KMS-11 (cell line): Measurements from ENCODE around the gene KCTD20.
"Not testable (repeated sequence)": the region's sequence is repeated elsewhere in the genome, so short reads cannot be mapped to it uniquely, and the experiment has no call there.

Source experiments
- H2AFZ ChIP-seq: fragments of 200-600 bp; sonication (generic); 2 replicates; pipeline ENCODE4 v1.6.1; 2016; ENCODE audit warnings: antibody characterized with exemption, mixed run types, low read depth
- H3K27ac ChIP-seq: fragments of 200-600 bp; sonication (generic); 2 replicates; pipeline ENCODE4 v1.6.1; 2016; ENCODE audit warnings: mild to moderate bottlenecking, mixed run types
- H3K27me3 ChIP-seq: fragments of 200-600 bp; sonication (generic); 2 replicates; pipeline ENCODE4 v1.6.1; 2017; ENCODE audit warnings: mild to moderate bottlenecking, low read depth, mixed run types, moderate library complexity; ENCODE audit not compliant: insufficient read depth
- H3K36me3 ChIP-seq: fragments of 200-600 bp; sonication (generic); 2 replicates; pipeline ENCODE4 v1.6.1; 2017; ENCODE audit warnings: mild to moderate bottlenecking, mixed run types; ENCODE audit not compliant: insufficient read depth
- H3K4me1 ChIP-seq: fragments of 200-600 bp; sonication (generic); 2 replicates; pipeline ENCODE4 v1.6.1; 2016; ENCODE audit warnings: mild to moderate bottlenecking, low read depth, mixed run types; ENCODE audit not compliant: poor library complexity, severe bottlenecking
- H3K4me2 ChIP-seq: fragments of 200-600 bp; sonication (generic); 2 replicates; pipeline ENCODE4 v1.7.0; 2016; ENCODE audit warnings: mild to moderate bottlenecking, mixed run types
- H3K4me3 ChIP-seq: fragments of 200-600 bp; sonication (generic); IDR thresholded peaks from 2 replicates; pipeline ENCODE4 v1.6.1; 2017; ENCODE audit warnings: low read depth, low read length, mixed read lengths; ENCODE audit not compliant: insufficient read depth
- H3K79me2 ChIP-seq: fragments of 200-600 bp; sonication (generic); 2 replicates; pipeline ENCODE4 v1.6.1; 2016; ENCODE audit warnings: low read depth, mixed run types; ENCODE audit not compliant: insufficient read depth
- H3K9ac ChIP-seq: fragments of 200-600 bp; sonication (generic); 2 replicates; pipeline ENCODE4 v1.6.1; 2016; ENCODE audit warnings: mild to moderate bottlenecking, mixed run types
- H4K20me1 ChIP-seq: fragments of 200-600 bp; sonication (generic); 2 replicates; pipeline ENCODE4 v1.6.1; 2016; ENCODE audit warnings: mild to moderate bottlenecking, mixed run types; ENCODE audit not compliant: insufficient read depth
- TF ChIP-seq, protein P1 (sequence below): fragments of 200-600 bp; sonication (generic); conservative IDR thresholded peaks from 2 replicates; pipeline ENCODE4 v1.6.1; 2017; ENCODE audit warnings: low read depth, mild to moderate bottlenecking, antibody characterized with exemption, low read length, moderate library complexity, mixed read lengths

Gene KCTD20

DNA sequence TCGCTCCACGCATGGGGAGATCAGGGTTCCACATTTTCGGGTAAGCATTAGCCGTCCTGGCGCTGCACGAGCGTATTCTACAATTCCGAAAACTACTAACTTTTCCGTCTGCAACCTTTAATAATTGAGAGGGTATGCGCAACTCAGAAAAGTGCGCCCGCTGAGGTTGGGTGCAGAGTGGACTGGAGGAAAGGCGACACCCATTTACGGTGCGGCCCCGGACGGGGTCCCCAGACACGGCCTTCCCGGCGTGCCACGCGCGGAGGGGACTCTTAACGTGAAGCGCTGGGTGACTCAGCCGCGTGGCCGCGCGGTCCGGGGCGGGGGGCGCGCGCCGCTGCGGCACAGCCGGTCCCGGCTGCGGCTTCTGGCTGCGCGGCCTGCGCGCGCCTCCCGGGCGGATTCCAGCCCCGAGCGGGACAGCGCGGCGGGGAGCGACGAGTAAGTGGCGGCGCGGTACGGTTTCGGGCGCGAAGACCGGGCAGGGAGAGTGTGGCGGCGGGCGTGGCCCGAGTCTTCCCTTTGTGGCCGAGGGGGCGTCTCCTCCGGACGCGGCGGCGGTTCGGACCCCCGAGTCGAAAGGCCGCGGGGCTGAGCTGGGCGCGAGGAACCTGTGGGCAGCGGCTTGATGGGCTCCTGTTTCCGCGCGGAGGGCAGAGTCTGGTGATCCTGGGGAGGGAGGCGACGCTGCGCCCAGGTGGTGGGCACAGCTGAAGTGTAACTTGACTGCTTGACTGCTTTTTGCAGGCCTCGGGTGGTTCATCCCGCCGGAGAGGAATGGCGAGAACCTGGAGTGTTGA is at the start of gene KCTD20, which contains the start of gene PXT1:
Gene KCTD20, plus strand, starts transcription at position 330 of the 800 bp plus-strand sequence. CDS start 27,098 bp downstream, outside the sequence.
Gene PXT1, minus strand, starts transcription at position 184 of the 800 bp plus-strand sequence. CDS start 16,772 bp downstream, outside the sequence.
- H3K27me3 ChIP-seq: no peaks in the 10 kb centered on the region
- peaks cover 35% of the 10 kb centered on the region for H3K4me1 ChIP-seq
- peak within 1 kb of the TSS; percentile 93 for H2AFZ ChIP-seq
- H3K36me3 ChIP-seq: no peaks in the 10 kb centered on the region
- peak within 1 kb of the TSS; percentile 94 for H3K9ac ChIP-seq
- H4K20me1 ChIP-seq: 0 out of 2 replicates have a peak, but pooled peaks cover 6% of the 10 kb centered on the region
- peaks cover 55% of the 10 kb centered on the region for H3K79me2 ChIP-seq
- TF ChIP-seq, protein P1, sequence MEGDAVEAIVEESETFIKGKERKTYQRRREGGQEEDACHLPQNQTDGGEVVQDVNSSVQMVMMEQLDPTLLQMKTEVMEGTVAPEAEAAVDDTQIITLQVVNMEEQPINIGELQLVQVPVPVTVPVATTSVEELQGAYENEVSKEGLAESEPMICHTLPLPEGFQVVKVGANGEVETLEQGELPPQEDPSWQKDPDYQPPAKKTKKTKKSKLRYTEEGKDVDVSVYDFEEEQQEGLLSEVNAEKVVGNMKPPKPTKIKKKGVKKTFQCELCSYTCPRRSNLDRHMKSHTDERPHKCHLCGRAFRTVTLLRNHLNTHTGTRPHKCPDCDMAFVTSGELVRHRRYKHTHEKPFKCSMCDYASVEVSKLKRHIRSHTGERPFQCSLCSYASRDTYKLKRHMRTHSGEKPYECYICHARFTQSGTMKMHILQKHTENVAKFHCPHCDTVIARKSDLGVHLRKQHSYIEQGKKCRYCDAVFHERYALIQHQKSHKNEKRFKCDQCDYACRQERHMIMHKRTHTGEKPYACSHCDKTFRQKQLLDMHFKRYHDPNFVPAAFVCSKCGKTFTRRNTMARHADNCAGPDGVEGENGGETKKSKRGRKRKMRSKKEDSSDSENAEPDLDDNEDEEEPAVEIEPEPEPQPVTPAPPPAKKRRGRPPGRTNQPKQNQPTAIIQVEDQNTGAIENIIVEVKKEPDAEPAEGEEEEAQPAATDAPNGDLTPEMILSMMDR: no peak
- H3K4me3 ChIP-seq: no peak within 1 kb of the TSS
- peak within 1 kb of the TSS; percentile 89 for H3K27ac ChIP-seq
- H3K4me2 ChIP-seq: peak within 1 kb of the TSS; percentile 93

DNA sequence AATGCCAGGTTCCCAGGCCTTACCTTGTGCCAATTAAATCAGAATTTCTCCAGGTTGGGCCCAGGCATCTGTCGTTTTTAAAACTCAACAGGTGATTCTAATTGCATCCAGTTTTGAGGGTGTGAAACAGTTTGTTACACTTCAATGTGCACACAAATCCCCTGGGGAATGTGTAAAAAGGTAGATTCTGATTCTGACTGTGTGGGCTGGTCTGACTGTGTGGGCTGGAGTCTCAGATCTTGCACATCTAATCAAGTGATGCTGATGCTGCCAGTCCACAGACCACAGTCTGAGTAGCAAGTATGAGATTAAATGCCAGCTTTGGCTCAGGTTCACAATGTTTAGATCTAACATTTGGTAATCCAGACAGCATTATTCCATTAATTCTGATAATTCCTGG is 42.8 kb upstream of the KCTD20 start:
- Histone ChIP-seq H3K4me3 (no peak overlapping the region), H4K20me1 (no peaks in the 10 kb centered on the region), H2AFZ (no peak overlapping the region), H3K9ac (no peak overlapping the region), H3K36me3 (no peaks in the 10 kb centered on the region), H3K27me3 (no peaks in the 10 kb centered on the region), H3K4me1 (no peaks in the 10 kb centered on the region), H3K4me2 (no peak overlapping the region), H3K27ac (no peak overlapping the region), H3K79me2 (no peaks in the 10 kb centered on the region)
- TF ChIP-seq, protein P1: no peak

DNA sequence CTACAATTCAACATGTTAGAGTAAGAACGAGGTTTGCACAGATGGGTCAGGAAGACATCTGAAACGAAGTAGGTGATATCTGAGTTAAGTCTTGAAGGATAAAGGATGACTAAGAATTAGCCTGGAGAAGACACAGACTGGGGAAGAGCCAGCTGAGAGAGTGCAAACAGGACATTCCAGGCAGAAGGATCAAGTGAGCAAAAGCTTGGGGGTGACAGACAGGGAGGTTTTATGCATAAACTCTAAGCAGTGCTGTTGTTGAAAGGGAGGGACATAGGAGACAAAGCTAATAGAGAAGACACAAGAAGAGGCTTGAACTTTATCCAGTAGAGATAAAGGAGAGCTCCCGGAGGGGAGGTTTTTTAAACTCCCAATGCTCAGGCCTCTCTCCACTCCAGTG is 40.3 kb upstream of the KCTD20 start:
- no peaks in the 10 kb centered on the region for H4K20me1 ChIP-seq
- no peak overlapping the region for H2AFZ ChIP-seq
- H3K36me3 ChIP-seq: no peaks in the 10 kb centered on the region
- no peak overlapping the region for H3K9ac ChIP-seq
- no peaks in the 10 kb centered on the region for H3K4me1 ChIP-seq
- TF ChIP-seq, protein P1: no peak
- H3K79me2 ChIP-seq: no peaks in the 10 kb centered on the region
- H3K27ac ChIP-seq: no peak overlapping the region
- H3K4me3 ChIP-seq: no peak overlapping the region
- no peaks in the 10 kb centered on the region for H3K27me3 ChIP-seq
- H3K4me2 ChIP-seq: no peak overlapping the region

DNA sequence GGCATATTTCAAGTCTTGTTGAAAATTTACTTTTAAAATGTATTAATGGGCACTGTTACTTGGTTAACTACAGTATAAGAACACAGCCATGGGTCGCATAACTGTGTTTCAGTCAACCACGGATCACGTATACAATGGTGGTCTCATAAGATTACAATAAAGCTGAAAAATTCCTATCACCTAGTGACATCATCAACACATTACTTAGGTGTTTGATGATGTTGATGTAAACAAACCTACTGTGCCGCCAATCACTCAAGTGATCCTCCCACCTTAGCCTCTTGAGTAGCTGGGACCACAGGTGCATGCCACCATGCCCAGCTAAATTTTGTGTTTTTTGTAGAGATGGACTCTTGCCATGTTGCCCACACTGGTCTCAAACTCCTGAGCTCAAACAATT is 38.6 kb upstream of the KCTD20 start:
- H3K4me2 ChIP-seq: no peak overlapping the region
- no peak overlapping the region for H3K9ac ChIP-seq
- no peak overlapping the region for H3K4me3 ChIP-seq
- no peaks in the 10 kb centered on the region for H4K20me1 ChIP-seq
- H3K27me3 ChIP-seq: no peaks in the 10 kb centered on the region
- no peaks in the 10 kb centered on the region for H3K36me3 ChIP-seq
- no peaks in the 10 kb centered on the region for H3K79me2 ChIP-seq
- no peaks in the 10 kb centered on the region for H3K4me1 ChIP-seq
- no peak overlapping the region for H2AFZ ChIP-seq
- H3K27ac ChIP-seq: no peak overlapping the region
- TF ChIP-seq, protein P1: no peak

DNA sequence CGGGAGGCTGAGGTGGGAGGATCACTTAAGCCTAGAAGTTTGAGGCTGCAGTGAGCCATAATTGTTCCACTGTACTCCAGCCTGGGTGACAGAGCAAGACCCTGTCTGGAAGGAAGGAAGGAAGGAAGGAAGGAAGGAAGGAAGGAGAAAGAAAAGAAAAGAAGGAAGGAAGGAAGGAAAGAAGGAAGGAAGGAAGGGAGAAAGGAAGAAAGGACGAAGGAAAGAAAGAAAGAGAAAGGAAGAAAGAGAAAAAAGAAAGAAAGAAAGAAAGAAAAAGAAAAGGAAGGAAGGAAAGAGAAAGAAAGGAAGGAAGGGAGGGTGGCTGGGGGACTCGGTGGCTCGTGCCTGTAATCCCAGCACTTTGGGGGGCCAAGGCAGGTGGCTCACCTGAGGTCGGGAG is 33.1 kb upstream of the KCTD20 start:
- H3K36me3 ChIP-seq, H3K4me3 ChIP-seq, H3K27ac ChIP-seq: not testable (repeated sequence)

More for the DNA sequence above, 33.1 kb upstream of the KCTD20 start:
- H2AFZ ChIP-seq, H4K20me1 ChIP-seq, H3K9ac ChIP-seq, H3K4me2 ChIP-seq, H3K27me3 ChIP-seq, H3K79me2 ChIP-seq, H3K4me1 ChIP-seq: not testable (repeated sequence)
